ENCODE results near the gene DXO.

DNA sequence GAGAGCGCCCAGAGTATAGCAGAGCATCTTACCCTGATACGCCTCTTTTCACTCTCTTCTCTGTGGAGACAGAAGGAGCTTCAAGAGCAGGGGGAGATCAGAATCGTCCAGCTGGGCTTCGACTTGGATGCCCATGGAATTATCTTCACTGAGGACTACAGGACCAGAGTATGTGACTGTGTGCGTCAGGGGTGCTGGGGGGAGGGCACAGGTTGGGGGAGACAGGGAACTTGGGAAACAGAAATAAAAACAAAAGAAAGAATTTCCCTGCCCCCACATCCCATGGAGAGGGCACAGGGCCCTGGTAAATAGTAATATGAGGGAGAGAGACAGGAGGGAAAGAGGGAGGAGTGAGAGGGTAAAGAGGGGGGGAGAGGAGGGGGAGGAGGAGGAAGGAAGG is 6.9 kb upstream of the DXO start:
- TF ChIP-seq TARDBP (IDR thresholded peaks at IDR 0.05) (no peak), ELF4 (IDR thresholded peaks at IDR 0.05) (no peak), SP1 (IDR thresholded peaks at IDR 0.05) (no peak), ZNF384 (IDR thresholded peaks at IDR 0.05) (no peak), BHLHE40 (IDR thresholded peaks at IDR 0.05; ENCODE audit: borderline replicate concordance) (no peak), FOXA1 (IDR thresholded peaks at IDR 0.05) (no peak), SUZ12 (IDR thresholded peaks at IDR 0.05) (no peak), HDGF (IDR thresholded peaks at IDR 0.05; ENCODE audit: borderline replicate concordance) (no peak), LEF1 (IDR thresholded peaks at IDR 0.05; ENCODE audit: borderline replicate concordance) (no peak), CTBP1 (IDR thresholded peaks at IDR 0.05; ENCODE audit: borderline replicate concordance) (no peak), FOXM1 (IDR thresholded peaks at IDR 0.05; ENCODE audit: borderline replicate concordance) (no peak), NFRKB (IDR thresholded peaks at IDR 0.05) (no peak), L3MBTL2 (conservative IDR thresholded peaks at IDR 0.05) (no peak), FOXK2 (IDR thresholded peaks at IDR 0.05) (no peak)

Data from HEK293T (cell line).